IMR-90 (cell line): Measurements from ENCODE around the gene ERMARD. TPM values are rescaled to one million over a fixed set of nuclear protein-coding genes. Genes with fewer than 3 reads are reported as not detected.
A peak's percentile ranks its signal among the peaks of the same experiment; 100 is the strongest.

Experiments
- ATAC-seq: fragments of 200-7000 bp; cut with Tn5 transposase; 2 replicates; pipeline ENCODE4 v1.9.1; 2020; ENCODE audit warnings: low read depth, mild to moderate bottlenecking, moderate library complexity
- BruUV-seq: library from RNA; stranded (reverse); fragments of 400-500 nt; replicated peaks from 2 replicates; lab custom pipeline; 2021; lab: Mats Ljungman, UMichigan
- CTCF ChIA-PET: fragments of 300-600 bp; formaldehyde crosslinking; extraction: SDS; loops from one replicate; lab custom pipeline; 2021; ENCODE audit warnings: antibody characterized with exemption; lab: Yijun Ruan, JAX
- POLR2A ChIA-PET: fragments of 300-600 bp; sonication (Branson Sonifier 250); formaldehyde crosslinking; loops from one replicate; lab custom pipeline; 2022; ENCODE audit warnings: antibody characterized with exemption; ENCODE audit not compliant: unreplicated experiment; lab: Charles Lee
- DNase-seq: peaks from one replicate; pipeline ENCODE4 v3.0.0; 2013
- H2AFZ ChIP-seq: replicated peaks from 2 replicates; pipeline ENCODE3; 2013; ENCODE audit warnings: low read length, mild to moderate bottlenecking; ENCODE audit not compliant: poor library complexity
- H2AK5ac ChIP-seq: 2 replicates; pipeline ENCODE4 v1.6.1; 2013; ENCODE audit warnings: low read depth, low read length, inconsistent platforms
- H2AK9ac ChIP-seq: replicated peaks from 2 replicates; pipeline ENCODE3; 2013; ENCODE audit warnings: mild to moderate bottlenecking, low read depth, low read length, moderate library complexity; ENCODE audit not compliant: poor library complexity
- H2BK120ac ChIP-seq: 2 replicates; pipeline ENCODE4 v1.6.1; 2013; ENCODE audit warnings: low read depth, low read length, inconsistent platforms
- H2BK15ac ChIP-seq: 3 replicates; pipeline ENCODE4 v1.6.1; 2013; ENCODE audit warnings: low read depth, low read length, inconsistent platforms
- H2BK20ac ChIP-seq: 2 replicates; pipeline ENCODE4 v1.6.1; 2013; ENCODE audit warnings: low read depth, mild to moderate bottlenecking, inconsistent platforms, low read length, moderate library complexity
- H2BK5ac ChIP-seq: 2 replicates; pipeline ENCODE4 v1.6.1; 2013; ENCODE audit warnings: mild to moderate bottlenecking, low read depth, low read length, inconsistent platforms; ENCODE audit not compliant: poor library complexity, severe bottlenecking
- H3K14ac ChIP-seq: replicated peaks from 2 replicates; pipeline ENCODE4 v1.6.1; 2013; ENCODE audit warnings: low read depth, low read length, inconsistent platforms
- H3K18ac ChIP-seq: 2 replicates; pipeline ENCODE4 v1.6.1; 2013; ENCODE audit warnings: low read depth, low read length, control low read depth
- H3K23ac ChIP-seq: 2 replicates; pipeline ENCODE4 v1.6.1; 2013; ENCODE audit warnings: low read depth, low read length, inconsistent platforms
- H3K27ac ChIP-seq: 2 replicates; pipeline ENCODE4 v1.5.1; 2013; ENCODE audit warnings: mild to moderate bottlenecking, control low read depth, low read length; ENCODE audit not compliant: insufficient read depth
- H3K27me3 ChIP-seq: 2 replicates; pipeline ENCODE4 v1.6.1; 2013; ENCODE audit warnings: low read length; ENCODE audit not compliant: control insufficient read depth, insufficient read depth
- H3K36me3 ChIP-seq: 2 replicates; pipeline ENCODE4 v1.6.1; 2013; ENCODE audit warnings: low read length, mixed read lengths; ENCODE audit not compliant: control insufficient read depth, insufficient read depth
- H3K4ac ChIP-seq: 2 replicates; pipeline ENCODE4 v1.6.1; 2013; ENCODE audit warnings: low read depth, low read length, inconsistent platforms
- H3K4me1 ChIP-seq: 2 replicates; pipeline ENCODE4 v1.6.1; 2013; ENCODE audit warnings: low read length, mixed read lengths; ENCODE audit not compliant: control insufficient read depth, insufficient read depth
- H3K4me2 ChIP-seq: 2 replicates; pipeline ENCODE4 v1.6.1; 2013; ENCODE audit warnings: low read depth, mild to moderate bottlenecking, control low read depth, low read length, moderate library complexity
- H3K4me3 ChIP-seq: 2 replicates; pipeline ENCODE4 v1.5.1; 2013; ENCODE audit warnings: low read depth, mild to moderate bottlenecking, control low read depth, low read length, moderate library complexity; ENCODE audit not compliant: insufficient read depth
- H3K56ac ChIP-seq: 2 replicates; pipeline ENCODE4 v1.6.1; 2013; ENCODE audit warnings: low read length, inconsistent platforms; ENCODE audit not compliant: insufficient read depth; ENCODE audit errors: extremely low read depth
- H3K79me1 ChIP-seq, 2 experiments: 2 replicates each; pipeline ENCODE4 v1.6.1; 2013; ENCODE audit warnings: low read length in 2 of 2, inconsistent platforms in 1 of 2, low read depth in 1 of 2
- H3K9ac ChIP-seq: 2 replicates; pipeline ENCODE4 v1.6.1; 2013; ENCODE audit warnings: low read depth, low read length, control low read depth
- H3K9me1 ChIP-seq: 2 replicates; pipeline ENCODE4 v1.6.1; 2013; ENCODE audit warnings: low read length, inconsistent platforms; ENCODE audit not compliant: insufficient read depth
- H3K9me3 ChIP-seq: 2 replicates; pipeline ENCODE4 v1.6.1; 2013; ENCODE audit warnings: low read length; ENCODE audit not compliant: control insufficient read depth, insufficient read depth
- H4K20me1 ChIP-seq: 2 replicates; pipeline ENCODE4 v1.6.1; 2013; ENCODE audit warnings: low read length, inconsistent platforms; ENCODE audit not compliant: insufficient read depth
- H4K5ac ChIP-seq: 2 replicates; pipeline ENCODE4 v1.6.1; 2013; ENCODE audit warnings: mild to moderate bottlenecking, low read depth, low read length, control low read depth
- H4K8ac ChIP-seq, 2 experiments: 2 replicates each; pipeline ENCODE4 v1.6.1; 2013; ENCODE audit warnings: low read depth in 2 of 2, low read length in 2 of 2, control low read depth in 1 of 2, inconsistent platforms in 1 of 2
- H4K91ac ChIP-seq: 2 replicates; pipeline ENCODE4 v1.6.1; 2013; ENCODE audit warnings: low read depth, low read length, inconsistent platforms; ENCODE audit not compliant: insufficient read depth
- BHLHE40 ChIP-seq: fragments of 150-350 bp; IDR thresholded peaks from 2 replicates; pipeline ENCODE4 v1.6.1; 2016; ENCODE audit warnings: mild to moderate bottlenecking, low read depth, low read length
- CEBPB ChIP-seq: IDR thresholded peaks from 2 replicates; pipeline ENCODE4 v1.6.1; 2012; ENCODE audit warnings: low read depth, low read length, improper control_type of control experiment
- FOS ChIP-seq: fragments of 150-350 bp; IDR thresholded peaks from 2 replicates; pipeline ENCODE4 v1.6.1; 2016; ENCODE audit warnings: low read depth, low read length
- RCOR1 ChIP-seq: IDR thresholded peaks from 2 replicates; pipeline ENCODE4 v1.6.1; 2012; ENCODE audit warnings: mild to moderate bottlenecking, low read length, improper control_type of control experiment; ENCODE audit not compliant: insufficient replicate concordance
- WGBS, 2 experiments: methylation state at CpG; one replicate each; pipeline versions ENCODE4 v1.1.5 to v1.1.7; 2013; ENCODE audit warnings: missing lambda C conversion rate in 2 of 2; ENCODE audit not compliant: insufficient read length in 1 of 2; ENCODE audit errors: extremely low coverage in 2 of 2; 5-methylcytosine and 5-hydroxymethylcytosine counted together
- dilution Hi-C: fragments of 300-500 bp; cut with HindIII; formaldehyde crosslinking; loops from one replicate; pipeline ENCODE4 v1.14.3; 2018; ENCODE audit warnings: low sequenced_read_pairs; ENCODE audit not compliant: unreplicated experiment
- in situ Hi-C: fragments of 300-500 bp; cut with MboI; formaldehyde crosslinking; loops from 3 replicates; pipeline ENCODE4 v1.14.3; 2019; ENCODE audit warnings: low sequenced_read_pairs, inconsistent platforms, mixed read lengths
- intact Hi-C: fragments of 100-400 bp; cut with micrococcal nuclease; formaldehyde crosslinking; loops from 2 replicates; pipeline ENCODE4 v1.10.0; 2022
- polyA plus RNA-seq, 3 experiments: library from polyadenylated mRNA; depleted of rRNA; stranded (reverse); fragments of >200 nt; gene quantifications; 2 replicates each; pipeline ENCODE4 v1.2.3, GENCODE V29; 2012; ENCODE audit warnings: low replicate concordance in 1 of 3
- total RNA-seq: library from RNA; depleted of rRNA; stranded (reverse); fragments of >200 nt; gene quantifications from 2 replicates; pipeline ENCODE4 v1.2.3, GENCODE V29; 2012
- TF ChIP-seq, protein P1 (sequence below): fragments of 150-350 bp; IDR thresholded peaks from 2 replicates; pipeline ENCODE4 v1.6.1; 2016; ENCODE audit warnings: low read depth, mild to moderate bottlenecking, low read length, moderate library complexity, borderline replicate concordance
- TF ChIP-seq, protein P2 (sequence below): fragments of 150-350 bp; IDR thresholded peaks from 2 replicates; pipeline ENCODE4 v1.6.1; 2017; ENCODE audit warnings: mild to moderate bottlenecking, antibody characterized with exemption, low read length, low read depth

The ERMARD gene
- total and polyA plus RNA-seq, 2 of the 4 experiments (the other 2 are of a cell fraction), result 15.1 to 25.4 TPM

DNA sequence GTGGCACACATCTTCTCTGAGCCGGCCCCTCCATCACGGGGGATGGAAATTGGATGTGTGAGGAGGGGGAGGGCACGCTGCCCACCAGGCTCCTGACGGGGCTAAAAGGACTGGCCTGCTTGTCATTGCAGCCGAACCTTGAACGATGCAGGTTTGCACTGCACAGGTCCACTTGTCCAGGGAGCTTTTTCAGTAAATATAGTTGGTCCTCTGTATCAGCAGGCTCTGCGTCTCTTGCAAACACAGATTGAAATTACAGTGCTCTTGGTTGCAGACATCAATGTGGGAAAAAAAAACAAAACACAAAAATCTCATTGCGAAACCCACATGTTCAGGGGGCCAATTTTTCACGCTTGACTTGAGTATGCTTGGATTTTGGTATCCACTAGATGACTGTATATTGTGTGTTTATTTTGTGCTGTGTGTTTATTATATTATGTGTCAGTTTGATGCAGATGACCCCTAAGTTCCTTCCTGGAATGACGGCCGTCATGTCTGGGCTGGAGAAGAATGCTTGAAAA lies 29.2 kb downstream of the ERMARD start:
- dilution Hi-C loops (no loop called here), in situ Hi-C loops (no loop called here), intact Hi-C loops (loop anchor here (1.0 to 2.0 kb wide), 2 partner anchors 14 to 58 kb away; no protein-coding TSS in a partner anchor)
- H3K9me3 ChIP-seq, result peaks cover 3% of the 10 kb centered on the region; the same call in 1 of the 2 replicates
- no peak overlapping the region for H4K8ac ChIP-seq
- no peak overlapping the region for H2BK120ac ChIP-seq
- H2AFZ ChIP-seq, result no peak overlapping the region
- peak overlapping the region; percentile 33; the same call in 1 of the 2 replicates for H4K5ac ChIP-seq
- peak overlapping the region; percentile 78 for H3K18ac ChIP-seq
- peak; percentile 65; the same call in 1 of the 2 replicates for TF ChIP-seq FOS
- TF ChIP-seq, protein P1, sequence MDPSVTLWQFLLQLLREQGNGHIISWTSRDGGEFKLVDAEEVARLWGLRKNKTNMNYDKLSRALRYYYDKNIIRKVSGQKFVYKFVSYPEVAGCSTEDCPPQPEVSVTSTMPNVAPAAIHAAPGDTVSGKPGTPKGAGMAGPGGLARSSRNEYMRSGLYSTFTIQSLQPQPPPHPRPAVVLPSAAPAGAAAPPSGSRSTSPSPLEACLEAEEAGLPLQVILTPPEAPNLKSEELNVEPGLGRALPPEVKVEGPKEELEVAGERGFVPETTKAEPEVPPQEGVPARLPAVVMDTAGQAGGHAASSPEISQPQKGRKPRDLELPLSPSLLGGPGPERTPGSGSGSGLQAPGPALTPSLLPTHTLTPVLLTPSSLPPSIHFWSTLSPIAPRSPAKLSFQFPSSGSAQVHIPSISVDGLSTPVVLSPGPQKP, result no peak
- TF ChIP-seq BHLHE40, result peak; percentile 56
- TF ChIP-seq, protein P2, sequence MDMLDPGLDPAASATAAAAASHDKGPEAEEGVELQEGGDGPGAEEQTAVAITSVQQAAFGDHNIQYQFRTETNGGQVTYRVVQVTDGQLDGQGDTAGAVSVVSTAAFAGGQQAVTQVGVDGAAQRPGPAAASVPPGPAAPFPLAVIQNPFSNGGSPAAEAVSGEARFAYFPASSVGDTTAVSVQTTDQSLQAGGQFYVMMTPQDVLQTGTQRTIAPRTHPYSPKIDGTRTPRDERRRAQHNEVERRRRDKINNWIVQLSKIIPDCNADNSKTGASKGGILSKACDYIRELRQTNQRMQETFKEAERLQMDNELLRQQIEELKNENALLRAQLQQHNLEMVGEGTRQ, result no peak
- TF ChIP-seq CEBPB, result peak; percentile 95
- peak; percentile 72 for TF ChIP-seq RCOR1
- peaks cover 24% of the 10 kb centered on the region; the same call in 1 of the 2 replicates for H3K36me3 ChIP-seq
- H2AK5ac ChIP-seq, result no peak overlapping the region; the same call in 1 of the 2 replicates
- no peaks in the 10 kb centered on the region for H4K20me1 ChIP-seq
- H3K14ac ChIP-seq, result no peak overlapping the region
- H3K79me1 ChIP-seq, result no peaks in the 10 kb centered on the region
- BruUV-seq, result no TSS peak
- no peak overlapping the region for H2BK15ac ChIP-seq
- H3K56ac ChIP-seq, result no peak overlapping the region
- ATAC-seq (peak; percentile 84), DNase-seq (peak; percentile 90)
- no peak overlapping the region for H3K4me3 ChIP-seq
- H3K27me3 ChIP-seq, result no peaks in the 10 kb centered on the region
- ChIA-PET POLR2A (no interaction called here), CTCF (interaction anchor here (1.0 to 1.1 kb wide), 2 partner anchors 9 to 15 kb away, joined by 4 to 5 read pairs; no protein-coding TSS in a partner anchor)
- peak overlapping the region; percentile 58; the same call in 1 of the 2 replicates for H3K4me2 ChIP-seq
- no peak overlapping the region for H2BK20ac ChIP-seq
- H3K4ac ChIP-seq, result no peak overlapping the region; the same call in 1 of the 2 replicates
- no peak overlapping the region for H3K23ac ChIP-seq
- no peak overlapping the region for H3K9ac ChIP-seq
- peak overlapping the region; percentile 74; the same call in 1 of the 2 replicates for H3K27ac ChIP-seq
- no CpG with 5 or more reads among the region's 11 CpGs for WGBS, 2 experiments
- peak overlapping the region; percentile 31 for H2BK5ac ChIP-seq
- H2AK9ac ChIP-seq, result no peak overlapping the region
- H3K9me1 ChIP-seq, result no peaks in the 10 kb centered on the region; the same call in 1 of the 2 replicates
- H4K91ac ChIP-seq, result peak overlapping the region; percentile 39; the same call in 1 of the 2 replicates
- peaks cover 12% of the 10 kb centered on the region for H3K4me1 ChIP-seq
